Lung (tissue), 12 donors: Measurements from ENCODE around the gene ADAM23. TPM values are rescaled to one million over a fixed set of nuclear protein-coding genes. Genes with fewer than 3 reads are reported as not detected.

Experiments
- ATAC-seq: fragments of 200-7000 bp; cut with Tn5 transposase; one replicate; pipeline ENCODE4 v1.9.1; 2020; ENCODE audit warnings: moderate number of reproducible peaks; ENCODE audit not compliant: insufficient read depth, low FRiP score
- DNase-seq, 3 donors: peaks; one replicate each; pipeline ENCODE4 v3.0.0-alpha.2; 2013 to 2017
- H3K27ac ChIP-seq, 2 donors: one replicate each; pipeline ENCODE4 v1.5.1; 2013; ENCODE audit warnings: mild to moderate bottlenecking in 2 of 2, moderate library complexity in 2 of 2, control low read depth in 1 of 2, inconsistent platforms in 1 of 2, low read depth in 1 of 2, low read length in 1 of 2
- H3K27me3 ChIP-seq, 3 donors: one replicate each; pipeline ENCODE4 v1.5.1; 2013; ENCODE audit warnings: low read length in 2 of 3; ENCODE audit not compliant: control insufficient read depth in 3 of 3, insufficient read depth in 3 of 3
- H3K36me3 ChIP-seq, 4 donors: one replicate each; pipeline ENCODE4 v1.5.1; 2013; ENCODE audit warnings: low read length in 4 of 4, mild to moderate bottlenecking in 1 of 4, moderate library complexity in 1 of 4; ENCODE audit not compliant: control insufficient read depth in 4 of 4, insufficient read depth in 4 of 4
- H3K4me1 ChIP-seq, 5 donors: one replicate each; pipeline ENCODE4 v1.5.1; 2013; ENCODE audit warnings: low read length in 5 of 5, mild to moderate bottlenecking in 2 of 5, moderate library complexity in 1 of 5; ENCODE audit not compliant: control insufficient read depth in 5 of 5, insufficient read depth in 5 of 5
- H3K4me3 ChIP-seq: one replicate; pipeline ENCODE4 v1.5.1; 2013; ENCODE audit warnings: mild to moderate bottlenecking, control low read depth, moderate library complexity
- H3K9ac ChIP-seq, 2 donors: one replicate each; pipeline ENCODE4 v1.5.1; 2013; ENCODE audit warnings: low read length in 2 of 2, control low read depth in 1 of 2; ENCODE audit not compliant: insufficient read depth in 1 of 2
- H3K9me3 ChIP-seq, 4 donors: one replicate each; pipeline ENCODE4 v1.5.1; 2013; ENCODE audit warnings: low read length in 3 of 4, mild to moderate bottlenecking in 1 of 4, moderate library complexity in 1 of 4; ENCODE audit not compliant: control insufficient read depth in 4 of 4, insufficient read depth in 3 of 4
- CTCF ChIP-seq: IDR thresholded peaks from 2 replicates; pipeline ENCODE4 v1.5.1; 2012; ENCODE audit warnings: mild to moderate bottlenecking; ENCODE audit errors: control extremely low read depth, extremely low read depth
- WGBS, 2 donors: extraction: QIAGEN DNeasy Blood & Tissue Kit; methylation state at CpG; one replicate each; pipeline ENCODE4 v1.1.7; 2013; 5-methylcytosine and 5-hydroxymethylcytosine counted together
- polyA plus RNA-seq, 2 donors: library from polyadenylated mRNA; stranded (reverse); fragments of 200-250 nt; gene quantifications; one replicate each; pipeline ENCODE4 v1.2.1, GENCODE V29; 2013
- total RNA-seq, 2 donors: library from RNA; depleted of rRNA in 1 of 2; stranded (reverse); fragments of >200 nt in 1 of 2; gene quantifications; one replicate each; pipeline ENCODE4 v1.2.1, GENCODE V29; 2014 to 2021
- donor health status: control.
- donor health status: control.
- donor health status: Bipolar disorder and iron deficiency.
- donor health status: healthy.
- donor health status: DM: yes; HTN: yes; CAD: no.

ADAM23 gene
- total and polyA plus RNA-seq, 4 donors, result 0.57 to 1.7 (median 1.2) TPM

GRCh38 chr2:206482633-206483032 lies 39.3 kb downstream of the ADAM23 start:
- WGBS, 2 donors, result 61 to 75% methylated on average over 4 of the region's 4 CpGs
- H3K9ac ChIP-seq, result no peak overlapping the region
- peak in 1 of 3 donors; percentile 3 for DNase-seq
- H3K4me1 ChIP-seq, result peaks cover 0 to 11% (median 0%) of the 10 kb centered on the region in 5 donors
- H3K36me3 ChIP-seq, result no peaks in the 10 kb centered on the region
- no peak for ATAC-seq
- no peak overlapping the region for H3K4me3 ChIP-seq
- H3K9me3 ChIP-seq, result no peaks in the 10 kb centered on the region
- TF ChIP-seq CTCF, result no peak
- H3K27me3 ChIP-seq, result no peaks in the 10 kb centered on the region
- H3K27ac ChIP-seq, result no peak overlapping the region

- Histone ChIP-seq H3K9ac (no peak overlapping the region), H3K27me3 (no peaks in the 10 kb centered on the region), H3K9me3 (peaks cover 0 to 4% (median 0%) of the 10 kb centered on the region in 4 donors), H3K4me1 (peaks cover 0 to under 1% (median 0%) of the 10 kb centered on the region in 5 donors), H3K36me3 (peaks cover 0 to 7% (median 0%) of the 10 kb centered on the region in 4 donors), H3K27ac (no peak overlapping the region), H3K4me3 (no peak overlapping the region)
- DNase-seq, result no peak
- no peak for ATAC-seq
- TF ChIP-seq CTCF, result no peak
- 75 to 86% methylated on average over 7 of the region's 7 CpGs for WGBS, 2 donors
These were observed 44.7 kb downstream of the ADAM23 start for GRCh38 chr2:206488053-206488452.

GRCh38 chr2:206488623-206489022 lies 45.3 kb downstream of the ADAM23 start:
- no peak for ATAC-seq
- no peak for TF ChIP-seq CTCF
- Histone ChIP-seq H3K36me3 (peaks cover 0 to 7% (median 0%) of the 10 kb centered on the region in 4 donors), H3K4me1 (no peaks in the 10 kb centered on the region), H3K9ac (no peak overlapping the region), H3K27me3 (no peaks in the 10 kb centered on the region), H3K4me3 (no peak overlapping the region), H3K27ac (no peak overlapping the region), H3K9me3 (peaks cover 0 to 4% (median 0%) of the 10 kb centered on the region in 4 donors)
- no peak for DNase-seq
- WGBS, 2 donors, result 67 to 88% methylated on average over 1 of the region's 1 CpG

GRCh38 chr2:206494061-206494460 lies 50.7 kb downstream of the ADAM23 start:
- Histone ChIP-seq H3K4me3 (no peak overlapping the region), H3K27ac (no peak overlapping the region), H3K36me3 (peaks cover 0 to 7% (median 0%) of the 10 kb centered on the region in 4 donors), H3K9ac (no peak overlapping the region), H3K4me1 (no peaks in the 10 kb centered on the region), H3K9me3 (peaks cover 0 to 2% (median 0%) of the 10 kb centered on the region in 4 donors), H3K27me3 (no peaks in the 10 kb centered on the region)
- DNase-seq, result no peak
- WGBS, 2 donors, result 89 to 92% methylated on average over 1 of the region's 1 CpG
- no peak for TF ChIP-seq CTCF
- ATAC-seq, result no peak
